Activated CD8-positive, alpha-beta memory T cell treated with anti-CD3 and anti-CD28 coated beads, Interleukin-2, amount 50 U/mL, for 4 hours (primary cell): ENCODE data around the gene ZP3.
"Not testable (repeated sequence)": the region's sequence is repeated elsewhere in the genome, so short reads cannot be mapped to it uniquely, and the experiment has no call there.

Source experiments
- DNase-seq: peaks from one replicate; pipeline ENCODE4 v3.0.0-alpha.2; 2020

The ZP3 gene

DNA sequence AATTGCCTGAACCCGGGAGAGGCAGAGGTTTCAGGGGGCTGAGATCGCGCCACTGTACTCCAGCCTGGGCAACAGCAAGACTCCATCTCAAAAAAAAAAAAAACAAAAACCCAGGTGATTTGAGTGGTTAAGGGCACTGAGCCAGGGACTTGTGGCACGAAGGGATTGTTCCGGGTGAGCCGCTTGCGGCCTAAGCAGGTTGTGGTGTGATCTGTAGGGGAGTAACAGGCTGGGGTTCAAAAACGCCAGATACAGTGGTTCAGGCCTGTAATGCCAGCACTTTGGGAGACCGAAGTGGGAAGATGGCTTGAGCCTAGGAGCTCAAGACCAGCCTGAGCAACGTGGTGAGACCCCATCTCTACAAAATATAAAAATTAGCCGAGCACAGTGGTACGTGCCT, 19.1 kb downstream of the ZP3 start:
- not testable (repeated sequence) for DNase-seq

DNA sequence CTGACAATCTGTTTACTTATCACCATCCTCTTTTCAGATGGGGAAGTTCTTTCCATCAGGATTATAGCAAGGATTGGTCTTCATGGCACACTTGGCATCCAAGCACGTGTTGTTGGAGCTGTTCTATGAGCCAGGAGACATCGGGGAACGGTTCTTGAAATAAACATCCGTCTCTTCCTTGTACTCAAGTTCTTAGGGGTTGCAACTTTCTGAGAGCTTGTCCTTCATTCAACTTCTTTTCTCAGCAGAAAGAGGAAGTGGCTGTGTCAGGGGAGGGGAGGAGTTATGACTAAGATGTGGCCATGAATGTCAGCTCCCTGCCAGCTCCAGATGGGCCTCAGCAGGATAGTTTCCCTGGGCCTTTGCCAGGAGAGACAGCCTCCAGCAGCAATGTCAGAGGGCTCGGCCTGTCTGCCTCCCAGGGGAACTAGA, 20.8 kb downstream of the ZP3 start:
- not testable (repeated sequence) for DNase-seq

DNA sequence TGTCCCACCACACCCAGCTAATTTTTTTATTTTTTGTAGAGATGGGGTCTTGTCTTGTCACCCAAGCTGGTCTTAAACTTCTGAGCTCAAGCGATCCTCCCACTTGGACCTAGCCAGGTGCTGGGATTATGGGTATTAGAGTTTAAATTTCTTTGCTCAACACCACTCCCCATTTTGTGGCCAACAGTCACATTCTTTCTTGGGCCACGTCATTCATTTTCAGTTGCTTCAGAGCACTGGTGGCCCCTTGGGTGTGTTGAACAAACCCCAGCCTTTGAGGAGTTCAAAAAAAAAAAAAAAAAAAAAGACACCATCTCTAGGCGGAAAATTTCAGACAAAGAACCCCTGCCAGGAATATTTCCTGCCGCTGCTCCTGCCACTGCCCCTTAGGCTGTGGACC, 32.3 kb downstream of the ZP3 start:
- not testable (repeated sequence) for DNase-seq

DNA sequence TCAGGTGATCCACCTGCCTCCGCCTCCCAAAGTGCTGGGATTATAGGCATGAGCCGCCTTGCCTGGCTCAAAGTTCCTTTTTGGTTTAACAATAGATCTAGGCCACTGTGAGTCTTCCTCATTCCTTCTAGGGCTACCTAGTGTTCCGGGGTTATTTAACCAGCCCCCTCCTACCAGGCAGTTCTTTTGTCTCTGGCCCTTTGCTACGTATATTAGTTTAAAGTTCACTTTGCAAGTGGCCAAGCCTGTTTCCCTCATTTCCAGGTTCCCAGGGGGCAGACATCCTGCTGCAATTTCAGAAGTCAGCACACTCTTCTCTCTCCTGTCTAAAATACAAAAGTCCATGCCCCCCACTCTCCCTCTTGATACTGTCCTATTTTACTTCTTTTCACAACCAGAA, 33.8 kb downstream of the ZP3 start:
- not testable (repeated sequence) for DNase-seq

DNA sequence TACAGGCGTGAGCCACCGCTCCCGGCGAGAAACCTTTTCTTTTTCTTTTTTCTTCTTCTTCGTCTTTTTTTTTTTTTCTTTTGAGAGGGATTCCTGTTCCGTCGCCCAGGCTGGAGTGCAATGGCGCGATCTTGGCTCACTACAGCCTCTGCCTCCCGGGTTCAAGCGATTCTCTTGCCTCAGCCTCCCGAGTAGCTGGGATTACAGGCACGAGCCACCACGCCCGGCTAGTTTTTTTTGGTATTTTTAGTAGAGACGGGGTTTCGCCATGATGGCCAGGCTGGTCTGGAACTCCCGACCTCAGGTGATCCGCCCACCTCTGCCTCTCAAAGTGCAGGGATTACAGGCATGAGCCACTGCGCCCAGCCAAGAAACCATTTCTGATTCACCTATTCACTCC, 36.0 kb downstream of the ZP3 start:
- DNase-seq = not testable (repeated sequence)

DNA sequence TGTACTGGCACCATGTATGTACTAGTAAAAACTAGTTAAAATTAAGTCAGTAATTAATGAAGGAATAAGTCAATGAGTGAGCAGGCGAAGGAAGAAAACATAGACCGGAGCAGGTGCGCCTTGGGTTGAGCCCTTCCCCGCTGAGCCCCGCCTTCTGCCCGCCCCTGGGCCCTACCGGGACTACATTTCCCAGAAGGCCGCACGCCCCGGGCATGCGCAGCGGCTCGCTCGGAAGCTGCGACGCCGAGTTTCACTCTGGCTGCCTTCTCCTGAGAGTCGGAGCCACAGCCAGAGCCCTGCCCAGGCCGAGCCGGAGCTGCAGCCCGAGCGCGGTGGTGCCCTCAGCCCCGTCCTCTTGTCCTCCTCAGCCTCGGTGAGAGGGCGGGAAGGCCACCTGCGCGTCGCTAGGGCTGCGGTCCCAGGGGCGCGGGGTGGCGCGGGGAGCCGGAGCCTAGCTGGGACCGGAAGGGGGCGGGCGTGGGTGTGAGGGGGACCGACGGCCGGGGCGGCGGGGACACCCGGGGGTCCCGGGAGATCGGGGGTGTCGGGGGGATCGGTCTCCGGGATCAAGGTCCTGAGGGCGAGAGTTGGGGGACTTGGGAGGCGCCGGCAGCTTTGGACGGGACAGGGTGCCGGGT, 36.8 kb downstream of the ZP3 start, which contains the start of gene DTX2:
TSS of gene DTX2 (plus strand) at position 246 of the 638 bp plus-strand sequence. CDS start 18,801 bp downstream, outside the sequence.
- DNase-seq = peak; percentile 48

DNA sequence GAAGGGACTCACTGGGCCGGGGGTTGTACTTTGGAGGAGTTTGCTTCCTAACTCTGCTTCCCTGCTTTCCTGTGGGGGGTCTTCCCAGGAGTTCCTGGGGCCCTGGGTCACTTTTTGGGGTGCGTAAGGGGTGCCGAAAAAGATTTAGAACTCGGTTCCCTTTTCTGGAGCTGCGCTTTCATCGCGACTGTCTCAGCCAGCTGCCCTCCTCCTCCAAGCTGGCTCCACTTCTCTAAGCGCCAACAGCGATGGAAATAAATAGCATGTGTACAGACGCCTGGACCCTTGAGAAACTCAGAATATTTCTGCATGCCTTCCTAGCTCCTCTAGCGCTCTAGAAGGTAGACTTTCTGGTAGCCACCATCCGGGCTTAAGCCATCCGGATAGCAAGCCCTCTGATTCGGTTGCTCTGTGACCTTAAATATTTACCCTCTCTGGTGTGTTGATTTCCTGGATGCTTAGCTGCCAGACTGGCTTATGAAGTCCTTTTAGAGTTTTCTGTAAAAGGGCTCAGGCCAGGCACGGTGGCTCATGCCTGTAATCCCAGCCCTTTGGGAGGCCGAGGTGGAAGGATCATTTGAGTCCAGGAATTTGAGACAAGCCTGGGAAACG, 37.6 kb downstream of the ZP3 start:
- not testable (repeated sequence) for DNase-seq

DNA sequence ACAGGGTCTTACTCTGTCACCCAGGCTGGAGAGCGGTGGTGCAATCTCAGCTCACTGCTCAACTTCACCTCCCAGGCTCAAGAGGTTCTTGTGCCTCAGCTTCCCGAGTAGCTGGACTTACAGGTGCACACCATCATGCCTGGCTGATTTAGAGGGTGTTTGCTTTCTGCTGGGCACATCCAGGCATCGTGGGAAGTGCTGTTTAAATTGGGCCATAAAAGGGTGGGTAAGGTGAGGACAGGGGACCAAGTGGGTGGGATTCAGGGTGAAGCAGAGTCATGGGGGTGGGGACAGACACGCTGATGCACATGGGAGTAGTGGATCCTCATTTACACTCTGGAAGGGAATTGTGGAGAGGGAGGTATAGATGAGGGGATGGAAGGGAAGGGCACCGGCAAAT, 40.2 kb downstream of the ZP3 start:
- DNase-seq = not testable (repeated sequence)

DNA sequence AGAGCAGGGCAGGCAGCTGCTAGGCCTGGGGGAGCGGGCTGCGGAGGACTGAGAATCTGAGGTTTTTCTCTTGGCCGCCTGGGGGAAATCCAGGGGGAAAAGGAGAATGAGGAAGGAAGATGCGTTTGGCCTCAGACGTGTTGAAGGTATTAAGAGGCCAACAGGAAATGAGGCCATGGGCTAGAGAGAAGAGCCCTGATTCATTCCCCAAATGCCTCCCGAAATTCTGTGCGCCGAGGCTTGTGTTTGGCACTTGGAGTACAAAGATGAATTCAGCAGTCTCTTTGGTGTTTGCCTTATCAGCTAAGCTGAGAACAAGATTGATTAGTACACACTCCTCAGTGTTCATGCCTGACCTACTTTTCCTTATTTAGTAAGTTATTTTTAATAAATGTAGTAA, 41.2 kb downstream of the ZP3 start:
- DNase-seq = not testable (repeated sequence)

DNA sequence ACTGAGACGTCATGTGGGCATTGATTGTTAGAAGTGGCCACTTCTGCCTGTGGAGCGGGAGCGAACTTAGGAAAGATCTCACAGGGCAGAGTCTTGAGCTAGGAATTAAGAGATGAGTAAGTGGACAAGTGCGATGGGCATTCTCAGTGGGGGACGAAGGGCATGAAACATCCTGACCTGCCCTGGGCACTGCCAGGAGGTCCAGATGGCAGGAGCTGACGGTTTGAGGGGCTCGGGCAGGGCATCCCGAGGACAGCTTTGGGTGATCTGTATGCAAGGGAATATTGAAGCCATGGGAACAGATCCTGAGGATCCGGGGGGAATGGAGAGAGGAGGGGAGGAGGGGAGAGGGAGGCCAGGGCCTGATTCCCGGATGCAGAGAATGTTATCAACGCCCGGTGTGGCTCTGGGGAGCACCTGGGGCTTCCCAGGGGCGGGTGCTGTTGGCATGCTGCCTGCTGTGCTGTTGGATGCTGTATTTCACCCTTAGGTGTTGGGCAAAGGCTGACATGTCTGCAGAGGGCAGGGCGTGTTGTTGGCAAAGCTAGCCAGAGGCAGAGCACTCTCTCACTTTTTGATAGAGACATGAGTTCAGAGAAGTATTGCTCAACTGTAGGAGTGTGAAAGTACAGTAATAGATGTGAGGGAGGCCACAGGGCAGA, 43.1 kb downstream of the ZP3 start:
- DNase-seq = not testable (repeated sequence)

DNA sequence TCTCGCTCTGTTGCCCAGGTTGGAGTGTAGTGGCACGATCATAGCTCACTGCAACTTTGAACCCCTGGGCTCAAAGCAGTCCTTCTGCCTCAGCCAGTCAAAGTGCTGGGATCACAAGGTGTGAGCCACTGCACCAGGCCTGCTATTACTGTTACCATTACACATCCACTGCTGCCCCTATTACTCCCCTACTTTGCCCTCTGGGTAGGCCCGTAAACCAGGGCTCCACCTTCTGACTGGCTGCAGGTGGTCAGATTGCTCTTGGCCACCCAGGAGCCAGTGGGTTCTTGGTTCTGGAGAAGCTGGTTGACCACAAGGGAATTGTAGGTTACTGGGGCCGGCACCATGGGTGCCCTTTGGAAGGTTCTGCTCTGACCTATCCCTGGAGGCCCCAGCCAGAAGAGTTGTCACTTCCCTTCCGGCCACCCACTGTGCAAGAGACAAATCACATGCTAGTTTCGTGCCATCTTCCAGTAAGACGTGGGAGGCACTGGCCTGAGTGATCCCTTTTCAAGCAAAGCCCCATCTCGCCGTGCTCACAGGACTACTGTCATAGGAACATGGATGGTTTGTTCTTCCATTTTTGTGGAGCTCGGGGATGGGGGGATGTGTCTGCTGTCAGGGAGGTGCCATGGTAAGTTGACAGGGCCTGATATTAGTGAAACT, 46.9 kb downstream of the ZP3 start:
- DNase-seq = not testable (repeated sequence)

DNA sequence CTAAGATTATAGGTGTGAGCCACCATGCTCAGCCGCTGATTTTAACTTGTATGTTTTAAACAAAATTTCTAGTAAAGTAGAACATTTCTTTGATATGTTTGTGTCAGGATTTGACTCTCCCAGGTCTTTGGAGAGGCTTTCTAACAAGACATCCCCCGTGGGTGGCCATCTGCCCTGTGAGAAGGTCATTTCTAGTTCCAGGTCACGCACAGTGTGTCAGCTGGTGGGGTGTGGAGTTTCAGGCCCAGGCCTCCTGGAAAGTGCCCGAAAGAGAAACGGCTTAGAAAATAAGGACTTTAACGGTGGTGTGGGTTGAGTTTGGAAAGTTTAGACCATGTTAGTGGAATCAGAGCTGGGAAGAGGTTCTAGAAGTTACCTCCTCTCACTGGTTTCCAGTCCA, 48.3 kb downstream of the ZP3 start:
- not testable (repeated sequence) for DNase-seq

DNA sequence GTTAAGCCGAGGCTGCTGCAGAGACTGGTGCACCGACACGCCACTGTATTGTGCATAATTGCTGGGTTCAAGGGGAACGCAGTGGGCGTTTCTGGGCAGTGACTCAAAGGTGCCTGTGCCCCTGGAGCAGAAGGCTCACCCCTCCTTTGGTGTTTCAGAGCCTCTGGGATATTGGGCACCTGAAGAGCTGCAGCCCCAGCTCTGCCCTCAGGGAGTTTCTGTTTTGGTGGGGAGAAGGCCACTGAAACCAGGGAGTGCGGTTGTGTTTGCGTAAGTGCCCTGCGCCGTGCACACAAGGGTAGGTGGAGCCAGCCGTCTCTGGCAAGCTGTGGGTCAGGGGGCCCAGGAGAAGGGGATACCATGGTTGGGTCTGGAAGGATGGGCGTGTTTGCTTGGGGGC, 51.5 kb downstream of the ZP3 start:
- not testable (repeated sequence) for DNase-seq

DNA sequence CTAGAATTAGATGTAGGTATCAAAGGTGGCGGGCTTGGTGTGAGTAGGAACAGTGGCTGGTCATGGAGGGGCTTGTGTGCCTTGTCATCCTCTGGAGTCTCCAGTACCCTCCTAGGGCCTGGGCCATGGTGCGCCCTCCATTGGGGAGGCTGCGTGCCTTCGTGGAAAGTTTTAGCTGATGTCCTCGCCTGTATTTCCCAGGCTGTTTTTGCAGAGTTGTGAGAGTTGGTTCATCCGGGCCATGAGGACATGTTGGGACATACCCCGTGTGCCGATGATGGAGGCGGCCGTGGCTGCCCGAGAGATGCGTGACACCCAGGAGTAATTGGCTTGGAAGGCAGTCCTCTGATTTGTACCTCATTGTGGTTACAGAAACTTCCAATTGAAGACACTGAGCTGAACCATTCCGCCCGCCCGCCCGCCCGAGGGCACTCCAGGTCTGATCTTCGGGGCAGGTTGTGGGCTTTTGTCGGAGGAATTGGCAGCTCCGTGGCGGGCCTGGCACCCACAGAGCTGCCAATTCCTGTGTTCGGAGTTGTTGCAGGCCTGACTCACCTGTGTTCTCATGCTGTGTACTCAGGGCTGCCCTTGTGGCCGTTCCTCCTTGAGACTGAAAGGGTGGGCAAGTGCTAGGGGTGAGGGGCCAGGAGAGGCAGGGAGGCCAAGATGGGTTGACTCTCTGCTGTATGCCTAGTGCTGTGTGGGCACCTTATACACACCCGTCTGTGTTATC, 52.2 kb downstream of the ZP3 start:
- not testable (repeated sequence) for DNase-seq

DNA sequence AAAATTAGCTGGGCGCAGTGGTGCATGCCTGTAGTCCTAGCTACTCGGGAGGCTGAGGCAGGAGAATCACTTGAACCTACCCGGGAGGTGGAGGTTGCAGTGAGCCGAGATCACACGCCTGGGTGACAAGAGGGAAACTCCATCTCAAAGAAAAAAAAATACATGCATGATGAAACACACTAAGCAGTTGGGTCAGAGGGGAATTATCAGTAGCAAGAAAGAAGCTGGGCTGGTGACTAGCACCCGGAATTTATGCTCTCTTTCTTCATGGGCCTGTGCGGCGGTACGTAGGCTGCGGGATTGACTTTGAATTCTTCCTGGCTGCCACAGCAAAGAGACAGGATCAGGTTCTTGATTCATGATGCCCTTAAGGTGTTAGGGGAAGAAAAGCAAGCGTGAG, 54.9 kb downstream of the ZP3 start:
- DNase-seq = not testable (repeated sequence)

DNA sequence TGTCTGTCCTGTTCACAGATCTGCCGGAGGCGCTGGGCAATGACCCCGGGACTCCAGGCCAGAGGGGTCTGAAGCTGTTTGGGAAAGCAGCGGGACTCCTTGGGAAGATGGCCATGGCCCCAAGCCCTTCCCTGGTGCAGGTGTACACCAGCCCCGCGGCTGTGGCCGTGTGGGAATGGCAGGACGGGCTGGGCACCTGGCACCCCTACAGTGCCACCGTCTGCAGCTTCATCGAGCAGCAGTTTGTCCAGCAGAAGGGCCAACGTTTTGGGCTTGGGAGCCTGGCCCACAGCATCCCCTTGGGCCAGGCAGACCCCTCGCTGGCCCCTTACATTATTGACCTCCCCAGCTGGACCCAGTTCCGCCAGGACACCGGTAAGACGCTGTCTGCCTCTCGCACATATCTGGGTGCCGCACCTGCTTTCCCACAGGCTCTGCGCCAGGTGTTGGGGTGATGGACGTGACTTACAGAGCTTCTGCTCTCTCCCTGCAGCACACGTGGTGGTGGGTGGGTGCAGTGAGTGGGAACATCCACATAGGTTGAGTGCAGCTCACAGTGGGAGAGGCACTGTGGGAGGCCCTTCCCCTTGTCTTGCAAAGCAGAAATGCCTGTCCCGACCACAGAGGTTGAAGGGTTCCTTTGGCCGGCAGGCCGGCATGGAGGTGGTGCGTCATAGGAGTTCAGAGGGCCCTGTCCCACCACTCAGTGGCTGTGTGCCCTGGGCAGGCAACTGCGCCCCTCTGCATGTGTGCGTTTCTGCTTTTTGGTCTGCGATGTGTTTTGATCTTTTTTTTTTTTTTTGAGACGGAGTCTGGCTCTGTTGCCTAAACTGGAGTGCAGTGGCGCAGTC, 55.9 kb downstream of the ZP3 start:
- not testable (repeated sequence) for DNase-seq

DNA sequence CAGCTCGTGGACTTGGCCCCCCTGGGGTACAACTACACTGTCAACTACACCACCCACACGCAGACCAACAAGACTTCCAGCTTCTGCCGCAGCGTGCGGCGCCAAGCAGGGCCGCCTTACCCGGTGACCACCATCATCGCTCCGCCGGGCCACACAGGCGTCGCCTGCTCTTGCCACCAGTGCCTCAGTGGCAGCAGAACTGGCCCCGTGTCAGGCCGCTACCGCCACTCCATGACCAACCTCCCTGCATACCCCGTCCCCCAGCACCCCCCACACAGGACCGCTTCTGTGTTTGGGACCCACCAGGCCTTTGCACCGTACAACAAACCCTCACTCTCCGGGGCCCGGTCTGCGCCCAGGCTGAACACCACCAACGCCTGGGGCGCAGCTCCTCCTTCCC, 57.9 kb downstream of the ZP3 start:
- not testable (repeated sequence) for DNase-seq

DNA sequence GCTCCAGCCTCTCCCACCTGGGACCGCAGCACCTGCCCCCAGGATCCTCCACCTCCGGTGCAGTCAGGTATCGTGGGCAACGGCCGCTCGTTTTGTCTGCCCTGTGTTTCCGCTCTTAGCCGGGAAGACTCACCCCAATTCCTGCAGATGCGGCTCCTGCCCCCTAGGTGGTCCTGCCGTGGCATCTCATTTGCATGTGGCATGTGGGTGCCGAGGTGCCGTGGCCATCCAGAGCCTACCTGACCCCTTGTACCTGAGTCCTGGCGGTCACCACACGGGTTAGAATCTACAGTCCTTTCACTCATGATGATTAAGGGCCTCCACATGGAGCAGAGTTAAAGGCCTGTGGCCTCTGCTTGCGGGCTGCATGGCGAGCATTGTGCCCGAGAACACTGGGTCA, 58.3 kb downstream of the ZP3 start:
- DNase-seq = not testable (repeated sequence)

DNA sequence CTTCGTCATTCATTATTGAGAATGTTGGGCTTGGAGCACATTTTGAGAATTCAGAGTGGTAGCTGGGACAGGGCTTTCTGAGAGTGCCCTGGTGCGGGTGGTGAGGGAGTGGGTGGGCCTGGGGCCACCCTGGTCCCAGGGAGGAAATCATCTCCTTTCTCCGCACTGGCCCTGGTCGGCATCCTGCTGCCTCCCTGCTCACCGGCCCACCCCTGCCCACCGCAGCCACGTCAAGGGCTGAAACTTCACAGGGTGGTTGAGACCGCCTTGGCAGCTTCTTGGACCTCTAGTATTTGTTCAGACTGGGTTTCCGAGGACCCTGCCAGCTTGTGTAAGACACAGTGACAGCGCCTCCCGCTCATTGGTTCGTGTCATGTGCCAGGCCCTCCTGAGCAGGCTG, 59.7 kb downstream of the ZP3 start:
- not testable (repeated sequence) for DNase-seq

DNA sequence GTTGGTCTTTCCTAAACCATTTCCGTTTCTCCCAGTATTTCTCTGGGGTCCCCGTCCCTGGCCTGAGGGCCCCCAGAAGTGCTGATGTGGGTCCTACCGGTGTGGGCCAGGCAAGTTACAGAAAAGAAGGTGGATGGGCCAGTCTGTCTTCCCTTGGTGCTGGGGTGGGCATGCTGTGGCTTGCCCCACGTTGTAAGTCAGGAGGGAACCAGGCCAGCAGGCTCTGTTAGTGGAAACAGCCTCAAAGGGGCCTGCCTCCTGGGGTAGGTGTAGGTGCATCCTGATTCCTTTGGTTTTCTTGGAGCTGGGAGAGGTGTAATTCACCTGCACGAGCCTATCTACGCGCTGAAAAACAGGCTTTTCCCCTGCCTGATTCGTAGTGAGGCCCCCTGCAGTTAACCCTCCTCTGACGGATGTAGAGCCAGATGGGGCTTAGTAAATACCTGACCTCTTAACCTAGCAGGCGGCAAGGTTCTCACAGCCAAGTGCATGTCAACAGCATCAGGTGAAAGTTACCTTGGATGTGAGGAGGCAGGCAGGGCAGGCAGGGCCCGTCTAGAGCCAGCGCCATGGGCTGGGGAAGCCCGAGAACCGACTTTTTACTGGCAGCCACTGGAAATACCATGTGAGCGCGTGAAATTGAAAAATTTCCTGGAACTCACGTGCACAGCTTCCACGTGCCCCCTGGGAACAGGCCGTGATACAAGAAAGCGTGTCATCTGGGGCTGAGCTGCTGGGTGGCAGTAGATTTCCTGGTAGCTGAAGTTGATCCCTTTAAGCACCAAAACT, 61.3 kb downstream of the ZP3 start:
- DNase-seq = not testable (repeated sequence)

DNA sequence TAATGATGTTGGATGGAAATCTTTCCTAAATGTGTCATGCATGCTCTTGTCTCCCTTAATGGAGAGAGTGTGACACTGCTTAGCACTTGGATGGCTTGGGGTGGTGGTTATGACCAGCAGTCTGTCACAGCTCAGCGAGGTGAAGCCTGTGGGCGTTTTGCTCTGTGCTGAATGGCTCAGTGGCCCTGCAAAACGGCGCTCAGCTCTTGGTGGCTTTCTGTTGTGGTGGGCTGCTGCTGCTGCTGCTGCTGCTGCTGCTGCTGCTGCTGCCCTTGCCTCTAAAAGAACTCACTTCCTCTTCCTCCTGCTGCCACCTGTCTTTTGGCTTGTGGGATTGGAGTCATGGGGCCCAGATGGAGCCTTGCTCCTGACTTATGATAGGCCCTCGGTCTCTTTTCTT, 61.9 kb downstream of the ZP3 start:
- DNase-seq = peak; percentile 39
